Glomerular visceral epithelial cell (primary cell): ENCODE data around the gene B4GALT6.

ENCODE experiments used
- DNase-seq: peaks from one replicate; pipeline ENCODE4 v3.0.0-alpha.2; 2016; ENCODE audit errors: extremely low spot score

The B4GALT6 gene

DNA sequence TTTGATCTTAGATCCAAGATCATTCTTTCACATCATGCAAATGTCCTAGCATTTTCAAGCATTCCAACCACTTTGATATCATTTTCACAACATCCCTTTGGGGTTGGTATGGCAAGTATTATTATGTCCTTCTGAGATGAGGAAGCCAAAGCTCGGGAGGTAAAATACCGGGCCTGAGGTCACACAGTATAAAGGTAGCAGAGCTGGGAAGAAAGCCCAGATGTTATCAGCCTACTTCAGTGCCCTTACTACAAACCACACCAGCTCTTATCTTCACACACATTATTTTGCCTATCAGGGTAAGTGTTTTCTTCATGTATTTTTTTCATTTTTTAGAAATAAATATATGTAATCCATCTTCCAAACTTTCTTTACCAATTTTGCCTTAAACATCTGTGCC is 4.2 kb upstream of the B4GALT6 start:
- no peak for DNase-seq

DNA sequence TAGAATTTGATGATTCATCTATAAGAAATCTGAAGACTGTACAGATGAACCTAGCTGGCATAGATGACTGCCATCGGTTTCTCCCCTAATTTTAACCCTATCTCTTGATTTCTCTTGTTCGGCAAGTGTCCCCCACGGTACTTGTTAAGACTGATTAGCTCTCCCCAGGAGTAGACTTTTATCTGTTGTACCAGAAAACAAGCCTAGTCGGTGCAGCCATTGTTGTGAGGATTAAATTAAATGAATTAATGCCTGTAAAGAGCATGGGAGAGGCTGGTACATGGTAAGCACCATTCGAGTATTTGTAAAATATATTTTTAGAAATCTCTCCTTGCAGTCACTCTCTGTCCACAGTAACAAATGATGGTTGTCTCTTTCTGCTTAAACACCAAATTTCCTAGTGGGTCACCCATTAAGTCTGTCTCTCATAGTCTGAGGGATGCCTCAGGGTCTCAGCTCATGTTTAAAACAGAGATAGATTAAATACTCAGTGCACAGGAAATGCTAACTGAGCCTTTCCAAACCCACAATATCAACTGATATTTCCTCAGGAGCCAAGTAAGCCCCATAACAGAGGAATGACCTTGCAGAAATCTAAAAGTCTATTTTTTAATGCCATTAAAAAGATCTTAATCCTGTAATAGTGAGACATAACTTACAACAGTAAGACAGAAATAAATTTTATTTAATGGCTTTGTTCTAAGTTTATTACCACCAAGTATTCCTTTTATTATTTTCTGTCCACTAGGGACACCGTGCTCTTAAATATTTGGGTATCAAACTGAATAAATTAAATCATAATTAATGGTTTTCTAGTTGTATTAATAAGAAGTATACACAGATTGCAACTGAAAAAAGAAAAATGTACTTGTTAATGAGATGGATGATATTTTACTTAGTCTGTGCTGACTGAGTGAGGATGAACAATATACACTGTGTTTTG is 2.9 kb upstream of the B4GALT6 start:
- no peak for DNase-seq

DNA sequence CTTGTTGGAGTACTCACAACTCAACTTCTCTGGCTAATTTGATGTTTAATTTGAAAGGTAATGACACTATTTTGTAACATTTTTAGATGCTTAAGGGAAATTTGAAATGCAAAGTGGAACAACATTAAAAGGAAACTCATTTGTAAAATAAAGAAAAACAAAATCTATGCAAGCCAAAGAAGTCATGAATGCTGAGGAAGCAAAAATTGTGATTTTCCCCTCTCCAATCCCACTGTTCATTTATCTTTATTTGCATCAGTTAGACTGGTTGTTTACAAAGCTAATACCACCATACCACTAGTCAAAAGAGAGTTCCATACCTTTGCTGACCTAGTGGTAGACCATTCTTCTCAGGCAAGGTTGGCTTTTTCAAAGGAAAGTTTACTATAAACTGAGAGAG is 2.2 kb upstream of the B4GALT6 start:
- no peak for DNase-seq

DNA sequence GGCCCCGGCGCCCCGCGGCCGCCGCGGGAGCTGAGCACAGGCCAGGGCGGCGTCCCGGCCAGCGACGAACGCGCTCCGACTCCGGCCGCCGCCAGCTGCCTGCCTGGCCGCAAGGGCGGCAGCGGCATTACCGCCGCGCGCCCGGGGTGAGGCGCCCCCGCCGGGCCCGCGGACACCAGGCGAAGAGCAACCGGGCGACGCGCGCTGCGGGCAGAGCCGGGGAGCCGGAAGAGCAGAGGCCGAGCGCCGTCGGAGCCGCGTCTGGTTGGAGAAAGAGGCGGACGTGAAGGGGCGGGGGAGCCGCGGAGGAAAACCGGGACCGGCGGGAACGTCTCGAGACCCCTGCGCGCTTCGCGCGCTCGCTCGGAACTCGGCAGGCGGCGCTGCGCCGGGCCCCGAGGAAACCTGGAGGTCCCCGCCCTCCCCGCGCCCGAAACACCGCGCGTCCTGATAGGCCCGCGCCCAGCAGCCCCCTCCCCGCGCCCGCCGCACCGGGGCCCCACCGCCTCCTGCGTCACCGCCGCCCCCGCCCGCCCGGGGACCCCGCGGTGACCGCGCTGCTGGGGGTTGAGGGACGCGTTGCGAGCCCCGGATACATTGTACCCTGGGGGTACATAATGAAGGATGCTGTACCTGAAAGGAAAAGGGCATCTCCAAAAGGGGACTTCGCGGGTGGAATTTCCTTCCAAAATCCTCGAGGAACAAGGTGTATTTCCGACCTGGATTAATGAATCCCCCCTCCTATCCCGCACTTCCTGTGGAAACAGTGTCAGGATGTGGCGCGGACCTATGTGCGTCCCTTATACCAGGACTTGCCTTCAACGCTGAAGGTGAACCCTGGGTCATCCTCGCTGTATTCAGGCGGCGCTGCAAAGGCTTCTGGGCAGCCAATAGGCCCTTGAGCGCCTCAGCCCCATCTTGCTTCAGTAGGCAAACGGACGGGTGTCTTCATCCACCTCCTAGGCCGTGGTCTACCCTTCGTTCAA is 1.0 kb upstream of the B4GALT6 start:
- peak; percentile 83 for DNase-seq

DNA sequence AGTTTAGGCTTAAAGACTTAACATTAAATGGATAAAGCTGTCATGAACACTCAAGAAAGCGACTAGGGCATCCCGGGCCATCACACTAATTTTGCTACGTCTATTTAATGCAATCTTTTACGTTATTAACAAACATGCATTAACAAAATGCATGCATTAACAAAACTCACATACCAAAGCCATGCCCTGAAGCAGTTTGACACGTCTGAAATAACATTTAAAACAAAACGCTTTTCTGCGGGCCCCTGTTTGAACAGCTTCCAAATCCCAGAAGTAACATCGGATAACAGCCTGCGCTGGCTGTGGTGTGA is 458 bp downstream of the B4GALT6 start:
- no peak for DNase-seq

DNA sequence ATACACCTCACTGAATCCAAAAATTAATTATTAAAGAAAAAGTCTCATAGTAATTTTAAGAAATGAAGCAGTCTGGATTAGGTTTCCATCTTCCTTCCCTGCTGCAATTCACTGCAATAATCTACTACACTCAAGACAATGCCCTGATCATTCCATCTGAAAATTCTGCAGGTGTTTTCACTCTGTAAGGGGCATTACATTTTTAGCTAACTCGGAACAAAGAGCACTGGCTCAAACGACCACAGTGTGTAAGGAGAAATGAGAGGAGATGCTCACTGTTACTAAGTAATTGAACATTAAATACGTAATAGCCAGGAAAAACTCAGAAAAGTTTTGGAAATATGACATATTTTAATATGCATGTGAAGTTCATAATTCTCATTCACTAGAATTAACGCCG is 1.3 kb downstream of the B4GALT6 start:
- DNase-seq: no peak

DNA sequence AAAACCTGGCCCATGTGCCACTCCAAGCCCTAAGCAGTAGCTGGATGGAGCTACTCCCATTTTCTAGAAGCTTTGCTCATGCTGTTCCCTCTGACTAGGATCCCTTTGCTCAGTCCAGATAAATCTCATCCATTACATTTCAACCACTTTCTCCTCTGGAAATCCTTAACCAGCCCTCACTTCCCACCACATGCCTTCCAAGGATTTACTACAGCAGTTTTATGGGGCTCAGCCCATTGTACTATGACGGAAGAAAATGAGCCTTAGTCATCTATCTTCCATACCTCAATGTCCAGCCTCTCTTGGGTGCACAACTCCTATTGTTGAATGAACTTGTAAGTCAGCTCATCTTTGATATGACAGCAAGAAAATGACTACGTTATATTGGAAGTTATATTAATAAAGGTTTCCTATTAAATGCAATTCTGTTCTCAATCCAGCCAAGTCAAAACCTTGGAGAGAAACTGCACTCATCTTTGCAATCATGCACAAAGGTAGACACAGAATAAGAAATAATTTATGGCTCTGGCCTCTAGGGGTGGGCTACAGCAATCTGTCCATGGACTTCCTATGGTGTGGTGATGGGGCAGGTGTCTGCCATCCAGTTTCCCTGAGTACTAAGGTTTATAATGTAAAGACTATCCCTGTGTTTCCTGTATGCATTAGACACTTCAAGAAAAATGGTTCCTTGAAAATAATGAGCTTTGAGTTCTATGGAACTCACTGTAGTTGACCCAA is 3.4 kb downstream of the B4GALT6 start:
- peak; percentile 15 for DNase-seq

DNA sequence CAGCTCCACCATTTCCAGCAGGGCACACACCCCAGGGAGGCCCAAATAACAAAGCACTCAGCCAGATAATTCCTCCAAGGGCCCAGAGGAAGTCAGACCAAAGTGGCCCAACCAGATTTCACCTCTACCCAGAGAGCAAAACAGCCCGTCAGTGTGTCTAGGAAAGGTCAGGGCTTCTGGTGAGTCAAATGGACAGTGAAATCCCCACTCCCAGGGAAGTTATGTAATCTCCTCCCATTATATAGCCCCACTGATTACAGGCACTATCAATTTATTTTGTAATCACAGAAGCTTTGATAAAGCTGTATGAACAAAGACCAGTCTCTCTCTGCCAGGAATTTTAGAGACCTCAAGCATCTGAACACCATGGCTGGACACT is 4.0 kb downstream of the B4GALT6 start:
- DNase-seq: no peak

DNA sequence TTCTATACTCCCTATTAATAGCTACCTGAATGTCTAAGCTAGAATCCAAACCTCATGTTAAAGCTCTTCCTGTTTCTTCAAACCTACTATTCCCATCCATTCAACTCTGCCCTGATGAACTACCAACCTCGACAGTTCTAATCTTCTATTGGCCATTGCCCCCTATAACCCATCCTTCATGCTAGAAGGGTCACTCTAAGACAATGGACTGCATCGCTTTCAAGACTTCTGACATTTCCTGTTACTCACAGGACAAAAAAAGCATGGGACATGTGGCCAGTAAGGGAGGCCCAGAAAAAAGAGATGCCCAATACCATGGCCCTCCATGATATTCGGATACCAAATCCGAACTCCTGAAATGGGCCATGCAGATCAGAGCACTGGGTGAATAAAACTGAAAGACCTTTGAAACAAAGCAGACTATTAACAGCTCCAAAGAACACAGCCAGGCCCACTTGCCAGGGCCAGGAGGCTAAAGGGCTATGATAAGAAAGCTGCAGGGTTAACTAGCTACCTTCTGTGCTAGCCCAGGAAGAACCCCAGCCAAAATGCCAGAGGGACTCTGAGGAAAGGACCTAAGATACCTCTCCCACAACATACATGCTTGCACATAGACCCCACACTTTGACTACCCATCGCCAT is 4.5 kb downstream of the B4GALT6 start:
- DNase-seq: no peak

DNA sequence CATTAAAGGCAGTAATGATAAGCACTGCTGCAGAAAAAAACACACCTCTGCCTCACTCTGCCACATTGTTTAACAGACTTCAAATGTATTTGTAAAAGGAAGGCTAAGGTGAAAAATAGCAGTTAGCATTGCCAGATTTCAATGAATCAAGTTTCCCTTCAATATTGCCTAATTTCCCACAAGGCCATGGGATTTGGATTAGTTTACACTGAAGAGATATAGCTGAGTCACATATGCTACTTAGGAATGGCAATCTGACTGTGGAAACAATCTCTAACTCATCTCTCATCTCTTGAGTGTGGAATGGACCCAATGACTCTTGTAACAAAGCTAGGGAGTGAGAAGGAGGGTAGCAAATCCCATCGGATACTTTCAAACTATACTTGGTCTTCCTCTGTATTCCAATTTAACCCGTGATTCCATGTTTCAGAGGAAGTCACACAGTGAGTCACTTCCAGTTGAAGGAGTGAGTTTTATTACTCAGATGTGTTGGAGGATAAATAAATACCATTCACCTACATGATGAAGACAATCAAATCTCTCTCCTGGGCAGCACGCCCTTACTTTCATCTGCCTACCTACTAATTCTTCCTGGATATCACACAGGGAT is 5.1 kb downstream of the B4GALT6 start:
- peak; percentile 25 for DNase-seq

DNA sequence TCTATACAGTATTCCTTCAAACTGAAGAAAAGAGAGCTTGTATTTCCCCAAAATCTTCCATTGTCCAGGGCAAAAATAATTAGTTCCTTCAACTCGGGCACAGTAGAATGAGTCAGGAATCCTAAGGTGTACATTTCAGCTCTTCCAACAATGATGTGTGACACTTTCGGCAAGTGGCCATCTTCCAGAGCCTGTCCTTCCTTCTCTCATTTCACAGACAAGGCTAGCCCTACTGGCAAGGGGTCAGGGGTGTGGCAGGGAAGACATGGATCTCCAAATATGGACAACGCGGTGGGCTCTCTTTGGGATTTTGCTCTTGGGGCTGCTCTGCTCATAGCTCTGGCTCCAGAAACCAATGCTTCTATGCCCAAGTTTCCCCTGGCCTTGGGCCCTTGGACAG is 6.0 kb downstream of the B4GALT6 start:
- no peak for DNase-seq

DNA sequence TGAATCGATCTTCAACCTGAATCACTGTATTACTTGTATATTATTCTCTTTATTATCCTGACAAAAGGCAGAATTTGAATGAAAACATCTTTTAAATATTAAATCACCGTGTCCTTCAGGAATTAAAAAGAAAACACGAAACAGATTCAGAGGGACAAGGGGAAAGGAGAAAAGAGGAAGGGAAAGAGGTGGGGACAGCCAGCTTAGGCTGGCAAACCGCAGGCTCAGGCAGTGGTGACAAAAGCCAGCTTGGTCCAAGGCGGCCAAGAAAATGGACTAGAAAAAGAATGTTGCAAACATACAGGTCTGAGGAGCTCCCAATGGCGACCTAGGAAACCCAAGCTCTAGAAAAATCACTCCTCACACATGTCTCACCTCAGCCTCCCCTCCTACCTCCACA is 6.8 kb downstream of the B4GALT6 start:
- DNase-seq: no peak

DNA sequence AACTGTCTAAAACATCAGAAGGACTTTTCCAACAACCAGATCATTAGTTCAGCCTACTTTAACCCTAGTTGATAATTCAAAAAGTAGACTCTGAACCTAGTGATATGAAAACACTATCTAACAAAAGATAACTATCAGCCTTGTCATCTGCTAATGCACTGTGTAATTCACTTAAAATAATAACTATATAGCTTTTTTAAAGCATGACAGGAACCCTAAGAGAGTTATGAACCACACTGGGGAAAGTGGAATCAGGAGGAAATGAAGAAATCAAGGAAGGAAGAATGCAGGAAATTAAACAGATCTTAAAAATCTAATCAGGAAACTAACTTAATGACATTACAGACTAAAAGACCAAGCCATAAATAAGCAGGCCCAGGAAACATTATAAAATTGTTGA is 9.0 kb downstream of the B4GALT6 start:
- no peak for DNase-seq

DNA sequence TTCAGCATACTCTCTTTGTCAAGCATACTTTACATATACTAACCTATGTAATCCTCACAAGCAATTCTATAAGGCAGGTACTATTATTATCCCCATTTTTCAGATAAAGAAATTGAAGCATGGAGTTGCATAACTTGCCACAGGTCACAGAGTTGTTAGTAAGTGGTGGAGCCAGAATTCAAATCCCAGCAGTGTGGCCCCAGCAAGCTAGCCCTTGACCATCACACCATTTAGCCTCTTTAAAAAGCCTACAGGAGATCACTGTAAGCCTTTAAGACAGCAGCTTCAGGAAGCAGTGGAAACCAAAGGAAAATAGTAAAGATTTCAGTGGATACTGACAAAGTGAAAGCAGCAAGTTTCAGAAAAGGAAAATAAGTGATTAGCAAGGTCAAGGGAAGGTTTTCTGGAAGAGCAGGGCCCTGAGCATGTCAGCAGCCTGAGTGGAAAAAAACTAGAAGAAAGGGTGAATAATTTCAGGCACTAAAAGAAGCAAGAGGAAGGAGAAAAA is 11.7 kb downstream of the B4GALT6 start:
- DNase-seq: no peak

DNA sequence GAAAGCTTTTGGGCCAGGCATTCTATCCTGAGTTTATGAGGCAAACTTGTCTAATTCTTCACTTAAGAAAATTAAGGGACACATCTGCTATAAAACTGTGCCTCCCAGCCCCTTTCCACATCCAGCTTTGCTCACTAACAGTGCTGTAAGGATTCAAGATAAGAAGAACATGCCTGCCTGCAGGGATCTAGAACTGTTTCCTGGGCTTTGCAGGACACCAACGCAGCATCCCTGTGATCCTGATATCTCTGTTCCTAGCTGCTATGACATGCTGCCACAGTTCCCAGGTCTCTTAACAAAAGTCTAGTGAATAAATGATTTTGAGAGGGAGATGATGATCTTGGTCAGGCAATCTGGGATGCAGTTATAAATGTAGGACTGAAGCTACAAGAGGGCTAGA is 12.4 kb downstream of the B4GALT6 start:
- no peak for DNase-seq

DNA sequence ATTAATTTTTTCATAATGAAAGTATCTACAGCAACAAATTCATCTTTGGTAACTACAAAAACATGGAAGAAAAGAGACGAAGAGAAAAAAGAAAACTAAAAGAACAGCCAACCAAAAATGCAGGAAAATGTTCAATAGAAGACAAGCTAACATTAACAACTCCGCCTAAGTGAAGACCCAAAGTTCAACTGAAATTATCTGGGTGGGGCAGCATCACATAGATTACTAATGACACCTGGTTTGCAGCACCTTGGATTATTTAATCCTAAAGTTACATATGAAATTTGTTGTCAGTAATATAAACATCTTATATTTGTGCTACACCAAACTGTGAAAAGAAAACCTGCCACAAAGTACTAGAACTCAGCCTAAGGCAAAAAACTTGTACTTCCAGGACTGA is 14.8 kb downstream of the B4GALT6 start:
- DNase-seq: no peak

DNA sequence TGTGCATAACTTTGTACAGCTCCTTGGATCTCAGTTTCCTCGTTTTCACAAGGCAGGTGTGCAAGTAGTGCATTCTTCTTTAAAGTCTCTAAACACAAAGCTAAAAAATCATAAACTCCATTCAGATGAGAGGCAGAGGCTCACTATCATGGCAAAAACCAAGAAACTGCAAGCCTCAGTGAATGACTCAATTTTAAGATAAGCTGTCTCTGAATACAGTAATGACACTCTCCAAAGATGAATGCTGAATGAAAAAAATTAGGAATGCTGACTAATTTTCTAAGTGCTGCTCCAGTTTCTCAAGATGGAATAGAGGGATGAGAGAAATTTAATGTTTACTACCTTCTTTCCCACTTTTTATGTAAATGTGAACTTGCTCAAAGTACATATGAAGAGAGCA is 17.2 kb downstream of the B4GALT6 start:
- no peak for DNase-seq

DNA sequence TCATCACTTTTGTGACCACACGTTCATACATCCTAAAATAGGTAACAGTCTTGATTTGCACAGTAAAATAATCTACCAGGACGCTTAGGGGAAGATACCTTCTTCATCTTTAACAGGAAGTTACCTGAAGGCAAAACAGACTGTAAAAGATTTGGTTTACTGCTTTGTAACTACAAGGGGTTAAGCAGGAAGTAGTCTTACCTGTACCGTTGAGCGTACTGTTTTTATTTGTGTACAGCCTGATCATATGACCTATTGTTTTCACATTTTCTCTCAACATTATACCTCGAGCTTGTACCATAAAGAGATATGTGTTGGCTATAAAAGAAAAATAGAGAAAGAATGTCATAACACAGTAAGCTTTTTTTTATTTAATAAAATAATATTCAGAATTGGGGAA is 18.3 kb downstream of the B4GALT6 start:
- DNase-seq: no peak

DNA sequence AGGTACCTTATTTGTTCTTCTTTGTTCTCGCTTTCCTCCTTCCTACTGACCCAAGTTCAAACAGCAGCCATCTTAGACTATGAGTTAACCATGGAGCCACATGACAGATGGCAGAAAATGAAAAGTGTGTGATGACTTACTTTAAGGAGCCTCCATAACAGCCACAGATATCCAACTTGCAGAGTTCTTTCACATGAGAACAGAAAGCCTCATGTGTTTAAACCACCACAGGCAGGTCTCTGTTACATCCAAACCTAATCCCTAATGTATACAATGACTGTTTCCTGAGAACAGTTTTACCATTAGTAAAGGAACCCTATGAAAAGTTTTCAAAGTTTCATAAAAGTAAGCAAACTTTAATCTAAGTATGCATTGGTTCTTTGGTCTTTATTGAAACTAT is 20.3 kb downstream of the B4GALT6 start:
- no peak for DNase-seq

DNA sequence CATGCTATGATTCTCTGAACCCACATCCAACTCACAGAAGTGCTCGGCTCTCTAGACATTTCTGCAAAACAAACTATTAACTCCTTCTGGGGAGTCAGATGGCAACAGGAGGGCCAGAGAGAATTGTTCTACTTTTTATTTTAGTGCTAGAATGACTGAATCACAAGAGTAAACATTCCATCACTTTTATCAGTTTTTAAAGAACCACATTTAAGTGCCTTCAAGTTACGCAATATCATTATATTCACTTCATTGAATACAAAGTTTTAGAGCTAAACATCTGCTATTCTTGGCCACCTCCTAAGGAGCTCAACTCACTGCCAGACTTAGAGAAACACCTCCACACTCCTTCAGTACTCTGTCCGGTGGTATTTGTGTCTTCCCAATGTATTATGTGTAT is 22.4 kb downstream of the B4GALT6 start:
- no peak for DNase-seq

DNA sequence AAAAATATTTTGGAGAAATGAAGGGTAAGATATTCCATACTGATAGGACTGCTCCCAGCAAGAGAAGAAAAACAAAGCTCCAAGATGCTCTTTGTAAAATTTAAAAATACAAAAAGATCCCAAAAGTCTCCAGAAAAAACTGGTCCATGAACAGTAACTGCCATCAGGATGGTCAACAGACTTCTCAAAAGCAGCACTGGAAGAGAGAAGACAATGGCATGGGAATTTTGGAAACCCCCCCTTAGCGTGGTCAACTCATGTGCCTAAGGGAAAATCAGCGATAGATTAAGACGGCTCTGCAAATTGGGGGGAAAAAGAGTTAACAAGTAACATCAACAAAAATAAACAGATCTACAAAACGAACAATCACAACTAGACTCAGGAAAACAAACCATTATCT is 23.6 kb downstream of the B4GALT6 start:
- DNase-seq: no peak
